ENCODE results near the gene ZBTB20.
A peak's percentile ranks its signal among the peaks of the same experiment; 100 is the strongest.

Gene ZBTB20

GRCh38 chr3:114356066-114356465 lies 791.0 kb downstream of the ZBTB20 start:
- no peak for DNase-seq

GRCh38 chr3:114355653-114356052 lies 791.4 kb downstream of the ZBTB20 start:
- DNase-seq = no peak

GRCh38 chr3:114351822-114352145 lies 795.3 kb downstream of the ZBTB20 start:
- DNase-seq = no peak

GRCh38 chr3:114351123-114351821 lies 795.8 kb downstream of the ZBTB20 start:
- DNase-seq = no peak

GRCh38 chr3:114350690-114351089 lies 796.4 kb downstream of the ZBTB20 start:
- no peak for DNase-seq

GRCh38 chr3:114350271-114350670 lies 796.8 kb downstream of the ZBTB20 start:
- DNase-seq = no peak

GRCh38 chr3:114344492-114344891 lies 802.6 kb downstream of the ZBTB20 start:
- DNase-seq = no peak

- no peak for DNase-seq
These were observed 808.3 kb downstream of the ZBTB20 start for GRCh38 chr3:114338651-114339357.

- DNase-seq = no peak
These were observed 810.2 kb downstream of the ZBTB20 start for GRCh38 chr3:114336857-114337256.

GRCh38 chr3:114336122-114336697 lies 810.9 kb downstream of the ZBTB20 start:
- no peak for DNase-seq

GRCh38 chr3:114333923-114334240 lies 813.2 kb downstream of the ZBTB20 start:
- no peak for DNase-seq

- no peak for DNase-seq
These were observed 813.7 kb downstream of the ZBTB20 start for GRCh38 chr3:114333180-114333922.

- DNase-seq = no peak
These were observed 814.5 kb downstream of the ZBTB20 start for GRCh38 chr3:114332342-114333179.

GRCh38 chr3:114331710-114332109 lies 815.4 kb downstream of the ZBTB20 start:
- no peak for DNase-seq

GRCh38 chr3:114331007-114331406 lies 816.1 kb downstream of the ZBTB20 start:
- DNase-seq = no peak

- DNase-seq = no peak
These were observed 817.3 kb downstream of the ZBTB20 start for GRCh38 chr3:114329823-114330222.

GRCh38 chr3:114328345-114328744 lies 818.7 kb downstream of the ZBTB20 start:
- DNase-seq = no peak

GRCh38 chr3:114327665-114328064 lies 819.4 kb downstream of the ZBTB20 start:
- DNase-seq = no peak

- no peak for DNase-seq
These were observed 823.4 kb downstream of the ZBTB20 start for GRCh38 chr3:114323546-114324254.

- DNase-seq = no peak
These were observed 826.8 kb downstream of the ZBTB20 start for GRCh38 chr3:114320246-114320645.

GRCh38 chr3:114319453-114319852 lies 827.6 kb downstream of the ZBTB20 start:
- DNase-seq = peak; percentile 61

GRCh38 chr3:114318295-114318694 lies 828.8 kb downstream of the ZBTB20 start:
- no peak for DNase-seq

Measured in fibroblast of skin of abdomen (primary cell).